Adrenal gland (tissue), 12 donors: ENCODE measurements around the gene SPO11. TPM values are rescaled to one million over a fixed set of nuclear protein-coding genes. Genes with fewer than 3 reads are reported as not detected.

Experiments
- DNase-seq, 7 donors: peaks; one replicate each; pipeline ENCODE4 v3.0.0-alpha.2; 2019 to 2020
- H3K27ac ChIP-seq, 5 donors: fragments of 200-600 bp; sonication (generic) in 4 of 5; 1 replicate in 3 of 5; 2 replicates in 2 of 5; pipeline versions ENCODE4 v1.5.1 to v1.8.0; 2016 to 2020; ENCODE audit warnings: mild to moderate bottlenecking in 1 of 5
- H3K27me3 ChIP-seq: fragments of 200-600 bp; 2 replicates; pipeline ENCODE4 v1.8.0; 2021
- H3K36me3 ChIP-seq, 2 donors: fragments of 200-600 bp; replicated peaks in 1 of 2; 1 replicate in 1 of 2; 2 replicates in 1 of 2; pipeline versions ENCODE4 v1.5.1 to v1.8.0; 2018 to 2022
- H3K4me1 ChIP-seq, 2 donors: fragments of 200-600 bp; replicated peaks in 1 of 2; 1 replicate in 1 of 2; 2 replicates in 1 of 2; pipeline versions ENCODE4 v1.5.1 to v1.8.0; 2018 to 2021
- H3K4me3 ChIP-seq, 4 donors: fragments of 200-600 bp; sonication (generic) in 3 of 4; one replicate each; pipeline ENCODE4 v1.5.1; 2016 to 2018
- H3K9me3 ChIP-seq, 3 donors: fragments of 200-600 bp; sonication (generic) in 1 of 3; replicated peaks in 1 of 3; 1 replicate in 2 of 3; 2 replicates in 1 of 3; pipeline versions ENCODE4 v1.5.1 to v1.8.0; 2016 to 2021
- POLR2A ChIP-seq, 2 donors: fragments of 450-650 bp; IDR thresholded peaks; one replicate each; pipeline ENCODE4 v1.6.1; 2017; ENCODE audit warnings: antibody characterized with exemption in 2 of 2, mild to moderate bottlenecking in 2 of 2, moderate library complexity in 1 of 2
- WGBS, 4 donors: extraction: QIAGEN DNeasy Blood & Tissue Kit in 2 of 4; methylation state at CpG; one replicate each; pipeline versions ENCODE4 v1.1.5 to v1.1.7; 2013 to 2017; 5-methylcytosine and 5-hydroxymethylcytosine counted together
- intact Hi-C, 2 donors: fragments of 100-400 bp; cut with DNase I; formaldehyde crosslinking; loops; one replicate each; pipeline versions ENCODE4 v1.14.1 to v1.15.0; 2022 to 2023
- polyA plus RNA-seq, 3 donors: library from polyadenylated mRNA; stranded (reverse); fragments of 200-250 nt in 2 of 3; fragments of 350-450 nt in 1 of 3; fragmentation: Illumina TruSeq in 1 of 3; extraction: RNeasy Lipid Tissue Mini Kit (QIAGEN cat#74804) in 1 of 3; gene quantifications; one replicate each; pipeline ENCODE4 v1.2.3, GENCODE V29; 2013 to 2014
- total RNA-seq, 9 donors: library from RNA; depleted of rRNA in 4 of 9; stranded (reverse); fragments of >200 nt in 4 of 9; fragments of 120-200 nt in 1 of 9; fragmentation: NEBNext Ultra II Directional in 1 of 9; extraction: Animal tissue kit (Norgen Biotek cat#: 25700) in 1 of 9; gene quantifications; one replicate each; pipeline versions ENCODE4 v1.1.0 to v1.2.4, GENCODE V29; 2013 to 2023
- TF ChIP-seq, protein P1 (sequence below), 6 experiments: fragments of 450-650 bp in 4 of 6; fragments of 200-600 bp in 2 of 6; sonication (generic) in 1 of 6; IDR thresholded peaks; 1 replicate in 5 of 6; 2 replicates in 1 of 6; pipeline versions ENCODE4 v1.5.1 to v1.8.0; 2016 to 2021; ENCODE audit warnings: antibody characterized with exemption in 6 of 6, mild to moderate bottlenecking in 2 of 6, moderate library complexity in 1 of 6
- donor health status: healthy with polysubstance abuse.
- donor health status: Bipolar disorder and iron deficiency.
- donor health status: DM: yes; HTN: yes; CAD: no.
- donor health status: DM: no; HTN: no; CAD: no.
- donor health status: DM: no; HTN: no; CAD: no.
- donor health status: DM: yes; HTN: yes; CAD: no.

The SPO11 gene
- total and polyA plus RNA-seq, 12 donors: not detected

DNA sequence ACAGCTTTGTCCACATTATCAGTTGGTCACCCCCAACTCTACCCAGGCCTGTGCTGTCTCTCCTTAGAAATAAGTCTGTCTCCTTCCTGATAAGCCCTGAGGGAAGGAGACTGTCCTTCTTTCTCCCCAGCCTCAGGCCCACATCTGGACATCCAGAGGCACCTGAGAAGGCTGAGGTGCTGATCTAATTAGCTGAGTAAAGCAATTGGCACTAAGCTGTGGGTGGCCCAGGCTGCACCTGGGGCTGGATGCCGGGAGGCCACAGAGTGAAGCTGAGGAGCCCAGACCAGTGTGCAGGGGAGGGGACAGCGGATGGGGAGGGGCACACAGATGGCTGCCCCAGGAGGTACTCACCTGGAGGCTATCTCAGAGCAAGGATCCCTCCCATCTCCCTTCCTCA lies 37.0 kb upstream of the SPO11 start:
- Histone ChIP-seq H3K9me3 (no peaks in the 10 kb centered on the region), H3K4me1 (no peaks in the 10 kb centered on the region), H3K36me3 (no peaks in the 10 kb centered on the region), H3K27me3 (peaks cover 15% of the 10 kb centered on the region), H3K27ac (no peak overlapping the region), H3K4me3 (no peak overlapping the region)
- intact Hi-C loops: no loop called here
- WGBS, 4 donors: 74 to 84% (median 80%) methylated on average over 2 of the region's 2 CpGs
- no peak for DNase-seq
- TF ChIP-seq, protein P1, sequence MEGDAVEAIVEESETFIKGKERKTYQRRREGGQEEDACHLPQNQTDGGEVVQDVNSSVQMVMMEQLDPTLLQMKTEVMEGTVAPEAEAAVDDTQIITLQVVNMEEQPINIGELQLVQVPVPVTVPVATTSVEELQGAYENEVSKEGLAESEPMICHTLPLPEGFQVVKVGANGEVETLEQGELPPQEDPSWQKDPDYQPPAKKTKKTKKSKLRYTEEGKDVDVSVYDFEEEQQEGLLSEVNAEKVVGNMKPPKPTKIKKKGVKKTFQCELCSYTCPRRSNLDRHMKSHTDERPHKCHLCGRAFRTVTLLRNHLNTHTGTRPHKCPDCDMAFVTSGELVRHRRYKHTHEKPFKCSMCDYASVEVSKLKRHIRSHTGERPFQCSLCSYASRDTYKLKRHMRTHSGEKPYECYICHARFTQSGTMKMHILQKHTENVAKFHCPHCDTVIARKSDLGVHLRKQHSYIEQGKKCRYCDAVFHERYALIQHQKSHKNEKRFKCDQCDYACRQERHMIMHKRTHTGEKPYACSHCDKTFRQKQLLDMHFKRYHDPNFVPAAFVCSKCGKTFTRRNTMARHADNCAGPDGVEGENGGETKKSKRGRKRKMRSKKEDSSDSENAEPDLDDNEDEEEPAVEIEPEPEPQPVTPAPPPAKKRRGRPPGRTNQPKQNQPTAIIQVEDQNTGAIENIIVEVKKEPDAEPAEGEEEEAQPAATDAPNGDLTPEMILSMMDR (IDR thresholded peaks at IDR 0.05): no peak
- no peak for TF ChIP-seq POLR2A (IDR thresholded peaks at IDR 0.05)

GRCh38 chr20:57293995-57294394 lies 35.6 kb upstream of the SPO11 start:
- intact Hi-C loops: no loop called here
- no peak overlapping the region for H3K4me3 ChIP-seq
- no peaks in the 10 kb centered on the region for H3K36me3 ChIP-seq
- no peak for TF ChIP-seq POLR2A (IDR thresholded peaks at IDR 0.05)
- TF ChIP-seq, protein P1 (IDR thresholded peaks at IDR 0.05): no peak
- H3K27me3 ChIP-seq: peaks cover 15% of the 10 kb centered on the region
- DNase-seq: no peak
- no peaks in the 10 kb centered on the region for H3K4me1 ChIP-seq
- 65 to 85% (median 70%) methylated on average over 5 to 7 of the region's 7 CpGs for WGBS, 4 donors
- no peak overlapping the region for H3K27ac ChIP-seq
- H3K9me3 ChIP-seq: no peaks in the 10 kb centered on the region

GRCh38 chr20:57294550-57294949 lies 35.1 kb upstream of the SPO11 start:
- intact Hi-C loops: no loop called here
- no peak overlapping the region for H3K27ac ChIP-seq
- H3K9me3 ChIP-seq: no peaks in the 10 kb centered on the region
- 45 to 67% (median 59%) methylated on average over 3 of the region's 3 CpGs for WGBS, 4 donors
- no peak overlapping the region for H3K4me3 ChIP-seq
- H3K36me3 ChIP-seq: no peaks in the 10 kb centered on the region
- no peaks in the 10 kb centered on the region for H3K4me1 ChIP-seq
- no peak for DNase-seq
- H3K27me3 ChIP-seq: peaks cover 15% of the 10 kb centered on the region
- no peak for TF ChIP-seq POLR2A (IDR thresholded peaks at IDR 0.05)
- TF ChIP-seq, protein P1 (IDR thresholded peaks at IDR 0.05): no peak

DNA sequence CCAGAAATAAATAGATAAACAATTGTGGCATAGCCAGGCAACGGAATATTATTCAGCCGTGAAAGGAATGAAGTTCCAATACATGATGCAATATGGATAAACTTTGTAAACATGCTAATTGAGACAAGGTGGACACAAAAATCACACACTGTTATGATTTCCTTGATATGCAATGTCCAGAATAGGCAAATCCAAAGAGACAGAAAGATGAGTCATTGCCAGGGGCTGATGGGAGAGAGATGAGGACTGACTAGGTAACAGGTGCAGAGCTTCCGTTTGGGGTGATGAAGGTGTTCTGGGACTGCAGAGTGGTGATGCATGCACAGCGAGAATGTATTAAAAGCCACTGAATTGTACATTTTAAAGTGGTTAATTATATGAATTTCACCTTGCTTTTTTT lies 31.1 kb upstream of the SPO11 start:
- Histone ChIP-seq H3K36me3 (no peaks in the 10 kb centered on the region), H3K27ac (no peak overlapping the region), H3K4me3 (no peak overlapping the region), H3K27me3 (no peaks in the 10 kb centered on the region), H3K4me1 (no peaks in the 10 kb centered on the region), H3K9me3 (no peaks in the 10 kb centered on the region)
- DNase-seq: no peak
- intact Hi-C loops: no loop called here
- WGBS, 4 donors: 79 to 82% (median 80%) methylated on average over 4 of the region's 4 CpGs
- TF ChIP-seq, protein P1 (IDR thresholded peaks at IDR 0.05): no peak
- TF ChIP-seq POLR2A (IDR thresholded peaks at IDR 0.05): no peak
